Measurements from ENCODE around the gene OXSR1.

DNA sequence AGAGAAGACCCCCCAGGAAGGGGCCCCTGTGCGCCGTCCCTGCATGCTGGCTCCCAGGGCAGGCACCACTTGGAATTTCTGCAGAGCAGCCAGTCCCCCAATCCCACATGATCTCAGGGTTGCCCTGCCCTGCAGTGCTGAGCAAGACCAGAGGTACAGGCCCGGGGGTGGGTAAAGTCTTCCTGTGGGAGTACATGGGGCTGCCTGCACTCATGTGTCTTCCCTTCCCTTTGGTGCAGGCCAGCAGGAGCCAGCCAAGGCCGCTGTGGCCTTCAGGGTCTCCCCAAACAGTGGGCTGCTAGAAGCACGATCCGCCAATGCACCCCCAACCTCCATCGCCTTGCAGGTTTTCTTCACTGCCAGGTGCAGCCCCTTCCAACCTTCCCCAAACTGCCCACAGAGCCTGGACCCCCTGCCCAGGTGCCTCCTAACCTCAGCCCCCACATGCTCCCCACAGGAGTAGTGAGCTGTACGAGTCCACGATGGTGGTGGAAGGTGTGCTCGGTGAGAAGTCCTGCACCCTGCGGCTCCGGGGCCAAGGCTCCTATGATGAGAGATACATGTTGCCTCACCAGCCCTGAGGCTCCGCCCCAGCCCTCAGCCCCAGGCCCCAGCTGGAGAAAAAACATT, 43.4 kb upstream of the OXSR1 start:
- no peak for TF ChIP-seq POLR2A (IDR thresholded peaks at IDR 0.05)
- TF ChIP-seq, protein P1, sequence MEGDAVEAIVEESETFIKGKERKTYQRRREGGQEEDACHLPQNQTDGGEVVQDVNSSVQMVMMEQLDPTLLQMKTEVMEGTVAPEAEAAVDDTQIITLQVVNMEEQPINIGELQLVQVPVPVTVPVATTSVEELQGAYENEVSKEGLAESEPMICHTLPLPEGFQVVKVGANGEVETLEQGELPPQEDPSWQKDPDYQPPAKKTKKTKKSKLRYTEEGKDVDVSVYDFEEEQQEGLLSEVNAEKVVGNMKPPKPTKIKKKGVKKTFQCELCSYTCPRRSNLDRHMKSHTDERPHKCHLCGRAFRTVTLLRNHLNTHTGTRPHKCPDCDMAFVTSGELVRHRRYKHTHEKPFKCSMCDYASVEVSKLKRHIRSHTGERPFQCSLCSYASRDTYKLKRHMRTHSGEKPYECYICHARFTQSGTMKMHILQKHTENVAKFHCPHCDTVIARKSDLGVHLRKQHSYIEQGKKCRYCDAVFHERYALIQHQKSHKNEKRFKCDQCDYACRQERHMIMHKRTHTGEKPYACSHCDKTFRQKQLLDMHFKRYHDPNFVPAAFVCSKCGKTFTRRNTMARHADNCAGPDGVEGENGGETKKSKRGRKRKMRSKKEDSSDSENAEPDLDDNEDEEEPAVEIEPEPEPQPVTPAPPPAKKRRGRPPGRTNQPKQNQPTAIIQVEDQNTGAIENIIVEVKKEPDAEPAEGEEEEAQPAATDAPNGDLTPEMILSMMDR (IDR thresholded peaks at IDR 0.05 in 8 of 11, conservative IDR thresholded peaks at IDR 0.05 in 3 of 11): no peak

Data from spleen (tissue), 7 donors.